GM23338 (cell line): Measurements from ENCODE around the gene TNIP3. TPM values are rescaled to one million over a fixed set of nuclear protein-coding genes. Genes with fewer than 3 reads are reported as not detected.

Experiments used
- ATAC-seq: fragments of 200-7000 bp; cut with Tn5 transposase; 3 replicates; pipeline ENCODE4 v1.9.1; 2020
- DNase-seq: peaks from one replicate; pipeline ENCODE4 v3.0.0-alpha.2; 2015; ENCODE audit warnings: low spot score
- H2AFZ ChIP-seq: fragments of 200-600 bp; sonication (generic); 2 replicates; pipeline ENCODE4 v1.8.0; 2016; ENCODE audit warnings: antibody characterized with exemption, mild to moderate bottlenecking, moderate library complexity
- H3F3A ChIP-seq: fragments of 200-600 bp; sonication (generic); replicated peaks from 2 replicates; pipeline ENCODE4 v1.8.0; 2017; ENCODE audit warnings: antibody characterized with exemption, mixed run types, low read depth
- H3K27ac ChIP-seq: fragments of 200-600 bp; sonication (generic); 2 replicates; pipeline ENCODE4 v1.6.1; 2016; ENCODE audit warnings: low read depth
- H3K27me3 ChIP-seq: fragments of 200-600 bp; sonication (generic); 2 replicates; pipeline ENCODE4 v1.8.0; 2016; ENCODE audit warnings: mild to moderate bottlenecking, mixed run types, moderate library complexity; ENCODE audit not compliant: insufficient read depth
- H3K36me3 ChIP-seq: fragments of 200-600 bp; sonication (generic); 2 replicates; pipeline ENCODE4 v1.8.0; 2016; ENCODE audit warnings: mild to moderate bottlenecking; ENCODE audit not compliant: insufficient read depth
- H3K4me1 ChIP-seq: fragments of 200-600 bp; sonication (generic); 2 replicates; pipeline ENCODE4 v1.8.0; 2016; ENCODE audit warnings: mild to moderate bottlenecking, moderate library complexity; ENCODE audit not compliant: insufficient read depth
- H3K4me2 ChIP-seq: fragments of 200-600 bp; sonication (generic); 2 replicates; pipeline ENCODE4 v1.7.1; 2017; ENCODE audit warnings: mixed run types
- H3K4me3 ChIP-seq: fragments of 200-600 bp; sonication (generic); 2 replicates; pipeline ENCODE4 v1.6.1; 2016; ENCODE audit warnings: mixed run types
- H3K79me2 ChIP-seq: fragments of 200-600 bp; sonication (generic); replicated peaks from 2 replicates; pipeline ENCODE4 v1.8.0; 2017; ENCODE audit warnings: mild to moderate bottlenecking; ENCODE audit not compliant: insufficient read depth
- H3K9me2 ChIP-seq: fragments of 200-600 bp; sonication (generic); 2 replicates; pipeline ENCODE4 v1.8.0; 2017; ENCODE audit not compliant: insufficient read depth
- H4K20me1 ChIP-seq: fragments of 200-600 bp; sonication (generic); replicated peaks from 2 replicates; pipeline ENCODE4 v1.8.0; 2017; ENCODE audit warnings: mild to moderate bottlenecking; ENCODE audit not compliant: insufficient read depth
- H3K27ac Mint-ChIP-seq: 2 replicates; pipeline ENCODE4 v1.8.0; 2020; ENCODE audit warnings: inconsistent platforms, mild to moderate bottlenecking, moderate library complexity, mixed read lengths
- H3K27me3 Mint-ChIP-seq: 3 replicates; pipeline ENCODE4 v1.8.0; 2022; ENCODE audit warnings: low read depth, mild to moderate bottlenecking, moderate library complexity, mixed read lengths, inconsistent platforms; ENCODE audit not compliant: insufficient read depth, poor library complexity
- H3K36me3 Mint-ChIP-seq: 3 replicates; pipeline ENCODE4 v1.8.0; 2021; ENCODE audit warnings: low read depth, mild to moderate bottlenecking, inconsistent platforms, moderate library complexity, mixed read lengths
- H3K4me1 Mint-ChIP-seq: 3 replicates; pipeline ENCODE4 v1.8.0; 2020; ENCODE audit warnings: mild to moderate bottlenecking, inconsistent platforms, mixed read lengths
- H3K4me3 Mint-ChIP-seq: 3 replicates; pipeline ENCODE4 v1.8.0; 2021; ENCODE audit warnings: moderate library complexity, mild to moderate bottlenecking, inconsistent platforms, mixed read lengths
- H3K9me3 Mint-ChIP-seq: 3 replicates; pipeline ENCODE4 v1.8.0; 2020; ENCODE audit warnings: moderate library complexity, mild to moderate bottlenecking, inconsistent platforms, mixed read lengths
- CREB1 ChIP-seq: fragments of 250-450 bp; sonication (Bioruptor Pico); IDR thresholded peaks from 2 replicates; pipeline ENCODE4 v1.5.0; 2020; ENCODE audit warnings: low read depth, mild to moderate bottlenecking, moderate library complexity
- EZH2 ChIP-seq: fragments of 200-600 bp; sonication (generic); IDR thresholded peaks from one replicate; pipeline ENCODE4 v1.8.0; 2017; ENCODE audit warnings: antibody characterized with exemption, mild to moderate bottlenecking, low read depth; ENCODE audit not compliant: unreplicated experiment
- EZH2phosphoT487 ChIP-seq: fragments of 200-600 bp; sonication (generic); IDR thresholded peaks from one replicate; pipeline ENCODE4 v1.8.1; 2018; ENCODE audit warnings: antibody characterized with exemption; ENCODE audit not compliant: unreplicated experiment
- NANOG ChIP-seq: IDR thresholded peaks from 2 replicates; pipeline ENCODE4 v1.6.1; 2016; ENCODE audit warnings: antibody characterized with exemption, borderline replicate concordance
- POLR2AphosphoS5 ChIP-seq: IDR thresholded peaks from 2 replicates; pipeline ENCODE4 v1.6.1; 2016; ENCODE audit warnings: antibody characterized with exemption, low read depth
- STAT1 ChIP-seq: IDR thresholded peaks from one replicate; pipeline ENCODE4 v1.6.1; 2016; ENCODE audit warnings: antibody characterized with exemption; ENCODE audit not compliant: unreplicated experiment
- ZNF114 ChIP-seq: fragments of 250-450 bp; sonication (Bioruptor Pico); IDR thresholded peaks from 2 replicates; pipeline ENCODE4 v1.5.0; 2020; ENCODE audit warnings: mild to moderate bottlenecking, moderate library complexity
- ZNF331 ChIP-seq: fragments of 250-450 bp; sonication (Bioruptor Pico); IDR thresholded peaks from 2 replicates; pipeline ENCODE4 v1.5.0; 2020; ENCODE audit warnings: low read depth, mild to moderate bottlenecking, moderate library complexity
- polyA plus RNA-seq: library from polyadenylated mRNA; unstranded; fragments of >200 nt; fragmentation: Nextera tagmentation; extraction: Ambion mirVana; gene quantifications from 2 replicates; pipeline ENCODE4 v1.2.1, GENCODE V29; 2016
- total RNA-seq: library from RNA; depleted of rRNA; stranded (reverse); fragments of >200 nt; shearing (Covaris generic); gene quantifications from 2 replicates; pipeline ENCODE4 v1.2.3, GENCODE V29; 2014
- TF ChIP-seq, protein P1 (sequence below): IDR thresholded peaks from 2 replicates; pipeline ENCODE4 v1.6.1; 2016; ENCODE audit warnings: antibody characterized with exemption
- TF ChIP-seq, protein P2 (sequence below): IDR thresholded peaks from one replicate; pipeline ENCODE4 v1.6.1; 2018; ENCODE audit warnings: antibody characterized with exemption; ENCODE audit not compliant: unreplicated experiment
- TF ChIP-seq, protein P3 (sequence below): fragments of 250-450 bp; sonication (Bioruptor Pico); IDR thresholded peaks from 2 replicates; pipeline ENCODE4 v1.5.0; 2020; ENCODE audit warnings: mild to moderate bottlenecking, moderate library complexity
- TF ChIP-seq, protein P4 (sequence below), 2 experiments: fragments of 200-600 bp in 1 of 2; sonication (generic) in 1 of 2; conservative IDR thresholded peaks; 2 replicates each; pipeline versions ENCODE4 v1.5.1 to v1.6.1; 2016 to 2017; ENCODE audit warnings: antibody characterized with exemption in 2 of 2, low read depth in 2 of 2, mild to moderate bottlenecking in 2 of 2, moderate library complexity in 1 of 2

TNIP3 gene
- total and polyA plus RNA-seq, 2 experiments from 2014 or later, result not detected

DNA sequence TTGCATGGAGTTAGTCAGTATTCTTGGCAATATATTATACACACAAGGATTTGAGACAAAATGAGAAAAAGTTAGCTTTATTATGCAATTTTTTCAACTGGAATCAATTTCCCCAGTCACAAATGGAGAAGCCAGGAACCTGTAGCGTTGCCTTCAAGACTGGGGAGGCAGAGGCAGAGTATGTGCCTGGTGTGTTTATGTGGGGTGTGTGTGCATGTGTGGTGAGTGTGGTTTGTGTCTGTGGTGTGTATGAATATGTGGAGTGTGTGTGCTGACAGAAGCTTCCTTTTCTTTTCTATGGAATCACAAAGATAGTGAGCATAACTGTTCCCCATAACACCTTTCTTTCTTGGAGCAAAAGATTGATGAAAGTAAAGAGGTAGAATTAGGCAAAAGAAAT lies 37.0 kb downstream of the TNIP3 start:
- H3K79me2 ChIP-seq, result no peaks in the 10 kb centered on the region
- Mint-ChIP-seq H3K9me3 (peaks cover 2% of the 10 kb centered on the region; the same call in 1 of the 3 replicates), H3K27me3 (no peaks in the 10 kb centered on the region), H3K4me1 (no peaks in the 10 kb centered on the region), H3K27ac (no peak overlapping the region), H3K36me3 (no peaks in the 10 kb centered on the region), H3K4me3 (no peak overlapping the region)
- H3K4me2 ChIP-seq, result no peak overlapping the region
- TF ChIP-seq POLR2AphosphoS5, result no peak
- TF ChIP-seq, protein P1, sequence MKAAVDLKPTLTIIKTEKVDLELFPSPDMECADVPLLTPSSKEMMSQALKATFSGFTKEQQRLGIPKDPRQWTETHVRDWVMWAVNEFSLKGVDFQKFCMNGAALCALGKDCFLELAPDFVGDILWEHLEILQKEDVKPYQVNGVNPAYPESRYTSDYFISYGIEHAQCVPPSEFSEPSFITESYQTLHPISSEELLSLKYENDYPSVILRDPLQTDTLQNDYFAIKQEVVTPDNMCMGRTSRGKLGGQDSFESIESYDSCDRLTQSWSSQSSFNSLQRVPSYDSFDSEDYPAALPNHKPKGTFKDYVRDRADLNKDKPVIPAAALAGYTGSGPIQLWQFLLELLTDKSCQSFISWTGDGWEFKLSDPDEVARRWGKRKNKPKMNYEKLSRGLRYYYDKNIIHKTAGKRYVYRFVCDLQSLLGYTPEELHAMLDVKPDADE, result no peak
- TF ChIP-seq ZNF114 (CRISPR knock-in tag), result no peak
- TF ChIP-seq EZH2, result no peak
- TF ChIP-seq, protein P2, sequence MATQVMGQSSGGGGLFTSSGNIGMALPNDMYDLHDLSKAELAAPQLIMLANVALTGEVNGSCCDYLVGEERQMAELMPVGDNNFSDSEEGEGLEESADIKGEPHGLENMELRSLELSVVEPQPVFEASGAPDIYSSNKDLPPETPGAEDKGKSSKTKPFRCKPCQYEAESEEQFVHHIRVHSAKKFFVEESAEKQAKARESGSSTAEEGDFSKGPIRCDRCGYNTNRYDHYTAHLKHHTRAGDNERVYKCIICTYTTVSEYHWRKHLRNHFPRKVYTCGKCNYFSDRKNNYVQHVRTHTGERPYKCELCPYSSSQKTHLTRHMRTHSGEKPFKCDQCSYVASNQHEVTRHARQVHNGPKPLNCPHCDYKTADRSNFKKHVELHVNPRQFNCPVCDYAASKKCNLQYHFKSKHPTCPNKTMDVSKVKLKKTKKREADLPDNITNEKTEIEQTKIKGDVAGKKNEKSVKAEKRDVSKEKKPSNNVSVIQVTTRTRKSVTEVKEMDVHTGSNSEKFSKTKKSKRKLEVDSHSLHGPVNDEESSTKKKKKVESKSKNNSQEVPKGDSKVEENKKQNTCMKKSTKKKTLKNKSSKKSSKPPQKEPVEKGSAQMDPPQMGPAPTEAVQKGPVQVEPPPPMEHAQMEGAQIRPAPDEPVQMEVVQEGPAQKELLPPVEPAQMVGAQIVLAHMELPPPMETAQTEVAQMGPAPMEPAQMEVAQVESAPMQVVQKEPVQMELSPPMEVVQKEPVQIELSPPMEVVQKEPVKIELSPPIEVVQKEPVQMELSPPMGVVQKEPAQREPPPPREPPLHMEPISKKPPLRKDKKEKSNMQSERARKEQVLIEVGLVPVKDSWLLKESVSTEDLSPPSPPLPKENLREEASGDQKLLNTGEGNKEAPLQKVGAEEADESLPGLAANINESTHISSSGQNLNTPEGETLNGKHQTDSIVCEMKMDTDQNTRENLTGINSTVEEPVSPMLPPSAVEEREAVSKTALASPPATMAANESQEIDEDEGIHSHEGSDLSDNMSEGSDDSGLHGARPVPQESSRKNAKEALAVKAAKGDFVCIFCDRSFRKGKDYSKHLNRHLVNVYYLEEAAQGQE, result no peak
- TF ChIP-seq, protein P3, sequence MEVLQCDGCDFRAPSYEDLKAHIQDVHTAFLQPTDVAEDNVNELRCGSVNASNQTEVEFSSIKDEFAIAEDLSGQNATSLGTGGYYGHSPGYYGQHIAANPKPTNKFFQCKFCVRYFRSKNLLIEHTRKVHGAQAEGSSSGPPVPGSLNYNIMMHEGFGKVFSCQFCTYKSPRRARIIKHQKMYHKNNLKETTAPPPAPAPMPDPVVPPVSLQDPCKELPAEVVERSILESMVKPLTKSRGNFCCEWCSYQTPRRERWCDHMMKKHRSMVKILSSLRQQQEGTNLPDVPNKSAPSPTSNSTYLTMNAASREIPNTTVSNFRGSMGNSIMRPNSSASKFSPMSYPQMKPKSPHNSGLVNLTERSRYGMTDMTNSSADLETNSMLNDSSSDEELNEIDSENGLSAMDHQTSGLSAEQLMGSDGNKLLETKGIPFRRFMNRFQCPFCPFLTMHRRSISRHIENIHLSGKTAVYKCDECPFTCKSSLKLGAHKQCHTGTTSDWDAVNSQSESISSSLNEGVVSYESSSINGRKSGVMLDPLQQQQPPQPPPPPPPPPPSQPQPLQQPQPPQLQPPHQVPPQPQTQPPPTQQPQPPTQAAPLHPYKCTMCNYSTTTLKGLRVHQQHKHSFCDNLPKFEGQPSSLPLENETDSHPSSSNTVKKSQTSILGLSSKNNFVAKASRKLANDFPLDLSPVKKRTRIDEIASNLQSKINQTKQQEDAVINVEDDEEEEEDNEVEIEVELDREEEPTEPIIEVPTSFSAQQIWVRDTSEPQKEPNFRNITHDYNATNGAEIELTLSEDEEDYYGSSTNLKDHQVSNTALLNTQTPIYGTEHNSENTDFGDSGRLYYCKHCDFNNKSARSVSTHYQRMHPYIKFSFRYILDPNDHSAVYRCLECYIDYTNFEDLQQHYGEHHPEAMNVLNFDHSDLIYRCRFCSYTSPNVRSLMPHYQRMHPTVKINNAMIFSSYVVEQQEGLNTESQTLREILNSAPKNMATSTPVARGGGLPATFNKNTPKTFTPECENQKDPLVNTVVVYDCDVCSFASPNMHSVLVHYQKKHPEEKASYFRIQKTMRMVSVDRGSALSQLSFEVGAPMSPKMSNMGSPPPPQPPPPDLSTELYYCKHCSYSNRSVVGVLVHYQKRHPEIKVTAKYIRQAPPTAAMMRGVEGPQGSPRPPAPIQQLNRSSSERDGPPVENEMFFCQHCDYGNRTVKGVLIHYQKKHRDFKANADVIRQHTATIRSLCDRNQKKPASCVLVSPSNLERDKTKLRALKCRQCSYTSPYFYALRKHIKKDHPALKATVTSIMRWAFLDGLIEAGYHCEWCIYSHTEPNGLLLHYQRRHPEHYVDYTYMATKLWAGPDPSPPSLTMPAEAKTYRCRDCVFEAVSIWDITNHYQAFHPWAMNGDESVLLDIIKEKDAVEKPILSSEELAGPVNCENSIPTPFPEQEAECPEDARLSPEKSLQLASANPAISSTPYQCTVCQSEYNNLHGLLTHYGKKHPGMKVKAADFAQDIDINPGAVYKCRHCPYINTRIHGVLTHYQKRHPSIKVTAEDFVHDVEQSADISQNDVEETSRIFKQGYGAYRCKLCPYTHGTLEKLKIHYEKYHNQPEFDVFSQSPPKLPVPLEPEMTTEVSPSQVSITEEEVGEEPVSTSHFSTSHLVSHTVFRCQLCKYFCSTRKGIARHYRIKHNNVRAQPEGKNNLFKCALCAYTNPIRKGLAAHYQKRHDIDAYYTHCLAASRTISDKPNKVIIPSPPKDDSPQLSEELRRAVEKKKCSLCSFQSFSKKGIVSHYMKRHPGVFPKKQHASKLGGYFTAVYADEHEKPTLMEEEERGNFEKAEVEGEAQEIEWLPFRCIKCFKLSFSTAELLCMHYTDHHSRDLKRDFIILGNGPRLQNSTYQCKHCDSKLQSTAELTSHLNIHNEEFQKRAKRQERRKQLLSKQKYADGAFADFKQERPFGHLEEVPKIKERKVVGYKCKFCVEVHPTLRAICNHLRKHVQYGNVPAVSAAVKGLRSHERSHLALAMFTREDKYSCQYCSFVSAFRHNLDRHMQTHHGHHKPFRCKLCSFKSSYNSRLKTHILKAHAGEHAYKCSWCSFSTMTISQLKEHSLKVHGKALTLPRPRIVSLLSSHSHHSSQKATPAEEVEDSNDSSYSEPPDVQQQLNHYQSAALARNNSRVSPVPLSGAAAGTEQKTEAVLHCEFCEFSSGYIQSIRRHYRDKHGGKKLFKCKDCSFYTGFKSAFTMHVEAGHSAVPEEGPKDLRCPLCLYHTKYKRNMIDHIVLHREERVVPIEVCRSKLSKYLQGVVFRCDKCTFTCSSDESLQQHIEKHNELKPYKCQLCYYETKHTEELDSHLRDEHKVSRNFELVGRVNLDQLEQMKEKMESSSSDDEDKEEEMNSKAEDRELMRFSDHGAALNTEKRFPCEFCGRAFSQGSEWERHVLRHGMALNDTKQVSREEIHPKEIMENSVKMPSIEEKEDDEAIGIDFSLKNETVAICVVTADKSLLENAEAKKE (CRISPR knock-in tag), result no peak
- no peak for TF ChIP-seq NANOG
- TF ChIP-seq STAT1, result no peak
- TF ChIP-seq, protein P4, sequence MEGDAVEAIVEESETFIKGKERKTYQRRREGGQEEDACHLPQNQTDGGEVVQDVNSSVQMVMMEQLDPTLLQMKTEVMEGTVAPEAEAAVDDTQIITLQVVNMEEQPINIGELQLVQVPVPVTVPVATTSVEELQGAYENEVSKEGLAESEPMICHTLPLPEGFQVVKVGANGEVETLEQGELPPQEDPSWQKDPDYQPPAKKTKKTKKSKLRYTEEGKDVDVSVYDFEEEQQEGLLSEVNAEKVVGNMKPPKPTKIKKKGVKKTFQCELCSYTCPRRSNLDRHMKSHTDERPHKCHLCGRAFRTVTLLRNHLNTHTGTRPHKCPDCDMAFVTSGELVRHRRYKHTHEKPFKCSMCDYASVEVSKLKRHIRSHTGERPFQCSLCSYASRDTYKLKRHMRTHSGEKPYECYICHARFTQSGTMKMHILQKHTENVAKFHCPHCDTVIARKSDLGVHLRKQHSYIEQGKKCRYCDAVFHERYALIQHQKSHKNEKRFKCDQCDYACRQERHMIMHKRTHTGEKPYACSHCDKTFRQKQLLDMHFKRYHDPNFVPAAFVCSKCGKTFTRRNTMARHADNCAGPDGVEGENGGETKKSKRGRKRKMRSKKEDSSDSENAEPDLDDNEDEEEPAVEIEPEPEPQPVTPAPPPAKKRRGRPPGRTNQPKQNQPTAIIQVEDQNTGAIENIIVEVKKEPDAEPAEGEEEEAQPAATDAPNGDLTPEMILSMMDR (conservative IDR thresholded peaks at IDR 0.05; ENCODE audit: low read depth in 2 of 2), result no peak
- TF ChIP-seq EZH2phosphoT487, result no peak
- no peak for TF ChIP-seq CREB1
- TF ChIP-seq ZNF331 (CRISPR knock-in tag), result no peak
- DNase-seq, result no peak
- ATAC-seq, result no peak
- no peaks in the 10 kb centered on the region for H4K20me1 ChIP-seq
- no peak overlapping the region for H3K27ac ChIP-seq
- no peak overlapping the region for H2AFZ ChIP-seq
- no peaks in the 10 kb centered on the region for H3K27me3 ChIP-seq
- no peaks in the 10 kb centered on the region for H3K36me3 ChIP-seq
- H3K4me1 ChIP-seq, result no peaks in the 10 kb centered on the region
- H3K9me2 ChIP-seq, result no peaks in the 10 kb centered on the region
- H3K4me3 ChIP-seq, result no peak overlapping the region
- no peaks in the 10 kb centered on the region for H3F3A ChIP-seq
